Fibroblast of the aortic adventitia (primary cell): Measurements from ENCODE around the gene TNKS2. TPM values are rescaled to one million over a fixed set of nuclear protein-coding genes. Genes with fewer than 3 reads are reported as not detected.
A peak's percentile ranks its signal among the peaks of the same experiment; 100 is the strongest.

ENCODE experiments used
- DNase-seq: peaks from one replicate; pipeline ENCODE4 v3.0.0-alpha.2; 2010; ENCODE audit warnings: low read depth
- H3K4me3 ChIP-seq: 2 replicates; pipeline ENCODE4 v1.5.1; 2011; ENCODE audit warnings: low read depth, mild to moderate bottlenecking, control low read depth, low read length, moderate library complexity
- total RNA-seq: library from RNA; depleted of rRNA; stranded (reverse); fragments of >200 nt; gene quantifications from 2 replicates; pipeline ENCODE4 v1.2.3, GENCODE V29; 2012; ENCODE audit warnings: low replicate concordance
- TF ChIP-seq, protein P1 (sequence below): IDR thresholded peaks from 2 replicates; pipeline ENCODE4 v1.5.1; 2011; ENCODE audit warnings: mild to moderate bottlenecking, low read length, control low read depth, inconsistent platforms; ENCODE audit not compliant: insufficient read depth

Gene TNKS2
- total RNA-seq, 1 donor: 51.2 TPM

DNA sequence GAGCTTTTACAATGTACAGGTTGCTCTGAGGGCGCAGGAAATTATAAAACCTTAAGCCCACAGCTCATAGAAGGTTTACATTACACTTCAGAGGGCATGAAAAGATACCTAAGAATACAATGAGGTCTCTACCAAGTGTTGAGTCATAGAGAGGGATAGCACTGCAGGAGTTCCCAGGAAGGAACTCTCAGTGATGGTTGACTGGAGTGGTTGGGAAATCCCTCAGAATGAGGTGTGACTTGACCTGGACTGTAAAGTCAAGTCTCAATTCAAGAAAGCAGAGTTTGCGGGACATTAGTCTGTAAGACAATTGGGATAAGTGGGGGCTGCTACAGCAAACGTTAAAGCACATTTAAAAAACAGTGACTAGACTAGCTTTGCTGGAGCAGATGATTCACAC lies 21.9 kb downstream of the TNKS2 start:
- no peak for DNase-seq
- TF ChIP-seq, protein P1, sequence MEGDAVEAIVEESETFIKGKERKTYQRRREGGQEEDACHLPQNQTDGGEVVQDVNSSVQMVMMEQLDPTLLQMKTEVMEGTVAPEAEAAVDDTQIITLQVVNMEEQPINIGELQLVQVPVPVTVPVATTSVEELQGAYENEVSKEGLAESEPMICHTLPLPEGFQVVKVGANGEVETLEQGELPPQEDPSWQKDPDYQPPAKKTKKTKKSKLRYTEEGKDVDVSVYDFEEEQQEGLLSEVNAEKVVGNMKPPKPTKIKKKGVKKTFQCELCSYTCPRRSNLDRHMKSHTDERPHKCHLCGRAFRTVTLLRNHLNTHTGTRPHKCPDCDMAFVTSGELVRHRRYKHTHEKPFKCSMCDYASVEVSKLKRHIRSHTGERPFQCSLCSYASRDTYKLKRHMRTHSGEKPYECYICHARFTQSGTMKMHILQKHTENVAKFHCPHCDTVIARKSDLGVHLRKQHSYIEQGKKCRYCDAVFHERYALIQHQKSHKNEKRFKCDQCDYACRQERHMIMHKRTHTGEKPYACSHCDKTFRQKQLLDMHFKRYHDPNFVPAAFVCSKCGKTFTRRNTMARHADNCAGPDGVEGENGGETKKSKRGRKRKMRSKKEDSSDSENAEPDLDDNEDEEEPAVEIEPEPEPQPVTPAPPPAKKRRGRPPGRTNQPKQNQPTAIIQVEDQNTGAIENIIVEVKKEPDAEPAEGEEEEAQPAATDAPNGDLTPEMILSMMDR: no peak
- H3K4me3 ChIP-seq: no peak overlapping the region

DNA sequence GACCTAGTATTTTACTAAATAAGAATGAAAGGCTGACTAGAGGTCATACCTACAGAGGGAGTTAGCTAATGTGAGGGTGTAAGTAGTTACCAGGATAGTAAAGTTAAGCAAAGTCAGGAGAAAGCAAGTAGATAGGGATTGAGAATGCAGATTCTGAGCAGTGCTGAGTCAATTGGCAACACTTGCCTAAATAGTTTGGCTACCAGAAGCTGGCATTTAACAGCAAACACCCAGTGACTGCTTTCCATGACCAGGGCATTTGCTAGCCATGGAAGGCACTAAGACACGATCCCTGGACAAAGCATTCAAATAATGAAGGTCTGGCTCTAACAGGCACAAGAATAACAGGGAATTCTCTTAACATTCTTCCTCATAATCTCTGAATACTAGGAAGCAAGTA lies 25.9 kb downstream of the TNKS2 start:
- H3K4me3 ChIP-seq: no peak overlapping the region
- TF ChIP-seq, protein P1: no peak
- no peak for DNase-seq

DNA sequence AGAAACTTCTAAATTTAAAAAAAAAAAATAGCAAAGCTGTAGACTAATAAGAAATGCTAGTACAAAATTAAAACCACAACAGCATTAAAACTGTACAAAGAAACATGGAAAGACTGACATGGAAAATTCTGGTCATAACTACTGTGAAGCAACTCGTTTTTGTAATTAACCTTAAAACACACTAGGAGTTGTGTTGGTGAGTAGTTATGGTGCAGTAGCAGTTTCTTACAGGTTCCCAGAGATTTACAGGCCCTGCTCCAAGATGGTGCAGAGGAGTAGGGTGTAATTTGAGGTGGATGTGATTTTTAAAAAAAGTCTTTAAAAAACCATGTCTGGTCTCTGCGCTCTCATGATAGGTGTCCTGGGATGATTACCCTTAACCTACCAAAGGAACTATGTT lies 31.0 kb downstream of the TNKS2 start:
- no peak for DNase-seq
- H3K4me3 ChIP-seq: no peak overlapping the region
- TF ChIP-seq, protein P1: no peak

DNA sequence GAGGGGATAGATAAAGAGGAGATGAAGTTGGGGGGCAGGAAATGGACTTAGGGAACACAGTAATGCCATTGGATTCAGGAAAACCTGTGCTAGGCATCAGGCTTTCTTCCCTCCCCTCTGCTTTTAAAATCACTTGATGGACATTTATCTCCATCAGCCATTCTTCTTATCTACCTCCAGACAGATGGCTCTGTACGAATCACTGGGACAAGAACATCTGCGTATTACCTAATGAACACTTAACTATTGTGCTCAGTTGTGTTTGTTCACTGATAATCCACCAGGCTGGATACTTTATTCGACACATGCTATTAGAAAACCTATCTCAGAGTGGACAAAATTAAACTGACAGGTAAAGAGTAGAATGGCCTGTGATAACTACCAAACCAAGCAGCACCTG lies 40.0 kb downstream of the TNKS2 start:
- no peak for DNase-seq
- TF ChIP-seq, protein P1: no peak
- no peak overlapping the region for H3K4me3 ChIP-seq

DNA sequence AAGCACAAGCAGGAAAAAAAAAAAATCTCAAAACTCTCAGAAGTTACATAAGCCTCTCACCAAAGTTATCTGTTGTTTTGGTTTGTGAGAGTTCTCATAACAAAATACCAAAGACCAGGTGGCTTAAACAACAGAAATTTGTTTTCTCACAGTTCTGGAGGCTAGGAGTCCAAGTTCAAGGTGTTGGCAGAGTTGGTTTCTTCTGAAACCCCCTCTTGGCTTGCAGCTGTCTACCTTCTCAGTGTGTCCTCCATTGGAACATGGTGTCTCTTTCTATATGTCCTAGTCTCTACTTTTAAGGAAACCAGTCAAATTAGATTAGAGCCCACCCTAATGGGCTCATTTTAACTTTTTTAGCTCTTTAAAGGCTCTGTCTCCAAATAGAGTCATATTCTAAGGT lies 44.9 kb downstream of the TNKS2 start:
- no peak overlapping the region for H3K4me3 ChIP-seq
- no peak for DNase-seq
- TF ChIP-seq, protein P1: no peak

DNA sequence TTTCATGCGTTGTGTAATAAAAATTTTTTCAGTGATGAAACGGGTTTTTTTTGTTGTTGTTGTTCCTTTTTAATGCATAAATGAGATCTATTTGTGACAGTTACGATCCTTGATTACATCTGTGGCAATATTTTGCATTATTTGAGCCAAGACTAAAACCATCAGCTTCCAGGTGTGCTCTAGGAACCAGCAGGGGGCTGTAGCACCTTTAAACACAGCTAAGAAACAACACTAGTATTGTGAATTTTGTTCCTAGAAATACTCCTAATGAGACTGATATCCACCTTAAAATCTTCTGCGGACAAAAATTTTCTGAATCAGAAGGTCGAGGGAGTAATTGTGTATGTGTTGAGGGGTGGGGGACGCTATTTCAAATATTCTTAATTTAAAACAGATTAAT lies 58.4 kb downstream of the TNKS2 start:
- TF ChIP-seq, protein P1: peak; percentile 42
- DNase-seq: peak; percentile 18
- no peak overlapping the region for H3K4me3 ChIP-seq

DNA sequence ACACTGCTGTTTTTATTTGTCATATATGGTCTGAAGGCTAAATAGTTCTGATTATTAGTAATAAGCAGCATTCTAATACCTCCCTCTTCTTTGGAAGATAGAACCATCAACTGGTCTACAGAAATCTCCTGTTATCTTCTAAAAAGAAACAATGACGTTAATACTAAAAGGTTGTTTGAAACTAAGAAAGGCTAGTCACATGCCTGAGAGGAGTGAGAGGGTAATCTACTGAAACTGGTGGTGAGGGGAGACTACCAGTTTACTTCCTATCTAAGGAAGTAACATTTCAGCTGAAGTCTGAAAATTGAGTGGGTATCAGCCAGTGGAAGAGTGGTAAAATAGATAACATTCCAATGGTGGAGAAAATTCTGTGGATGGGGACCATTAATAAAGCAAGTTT lies 62.7 kb downstream of the TNKS2 start:
- TF ChIP-seq, protein P1: no peak
- no peak overlapping the region for H3K4me3 ChIP-seq
- no peak for DNase-seq
